ENCODE measurements around the gene CYP1A1. TPM values are rescaled to one million over a fixed set of nuclear protein-coding genes. Genes with fewer than 3 reads are reported as not detected.
"Not testable (repeated sequence)": the region's sequence is repeated elsewhere in the genome, so short reads cannot be mapped to it uniquely, and the experiment has no call there.

CYP1A1 gene
- total and polyA plus RNA-seq, 2 donors = 0.09 to 0.11 TPM

DNA sequence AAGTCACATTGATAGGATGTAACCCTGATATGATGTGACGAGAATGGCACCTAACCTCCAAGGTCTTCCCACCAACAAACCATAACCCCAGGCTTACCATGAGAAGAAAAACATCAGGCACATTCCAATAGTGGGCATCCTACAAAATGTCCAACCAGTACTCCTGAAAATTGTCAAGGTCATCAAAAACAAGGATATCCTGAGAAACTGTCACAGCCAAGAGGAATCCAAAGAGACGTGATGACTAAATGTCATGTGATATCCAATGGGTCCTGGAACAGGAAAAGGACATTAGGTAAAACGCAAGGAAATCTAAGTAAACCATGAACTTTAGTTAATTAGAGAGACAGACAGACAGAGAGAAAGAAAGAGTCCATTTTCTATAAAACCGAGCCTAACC is 21.1 kb upstream of the CYP1A1 start:
- Histone ChIP-seq H3K27ac (ENCODE audit: low read depth in 1 of 2, low read length in 1 of 2) (no peak overlapping the region), H3K36me3 (ENCODE audit: control insufficient read depth in 2 of 2, insufficient read depth in 2 of 2, low read length in 1 of 2) (no peaks in the 10 kb centered on the region), H3K4me3 (ENCODE audit: low read length in 2 of 2) (no peak overlapping the region), H3K4me1 (ENCODE audit: control insufficient read depth in 2 of 2, insufficient read depth in 2 of 2, low read length in 2 of 2) (no peaks in the 10 kb centered on the region), H3K9me3 (ENCODE audit: control insufficient read depth in 2 of 2, insufficient read depth in 1 of 2, low read length in 1 of 2) (peaks cover 2 to 7% of the 10 kb centered on the region in 2 donors), H3K27me3 (ENCODE audit: control insufficient read depth in 2 of 2, insufficient read depth in 1 of 2, low read length in 1 of 2) (no peaks in the 10 kb centered on the region)
- no peak for DNase-seq (ENCODE audit: low read depth in 6 of 9, low spot score in 9 of 9)
- WGBS = 92% methylated on average over 4 of the region's 4 CpGs

DNA sequence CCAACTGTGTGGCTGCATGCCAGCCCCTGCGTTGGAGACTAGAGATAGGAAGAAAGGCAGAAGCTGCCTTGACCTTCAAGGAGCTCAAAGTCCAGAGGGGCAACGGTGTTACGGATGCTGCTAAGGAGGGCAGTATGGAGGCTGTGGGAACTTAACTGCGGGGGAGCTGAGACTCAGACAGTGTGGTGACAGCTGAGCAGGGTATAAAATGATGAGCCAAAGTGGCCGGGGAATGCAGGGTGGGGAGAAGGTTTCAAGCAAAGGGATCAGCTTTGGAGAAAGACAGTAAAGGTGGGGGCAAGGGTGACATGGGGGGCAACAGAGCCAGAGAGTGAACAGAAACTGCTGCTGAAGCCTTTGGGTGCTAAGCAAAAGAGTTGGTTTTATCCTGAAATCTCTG is 17.1 kb upstream of the CYP1A1 start:
- H3K9me3 ChIP-seq (ENCODE audit: control insufficient read depth in 2 of 2, insufficient read depth in 1 of 2, low read length in 1 of 2) = peaks cover 2 to 7% of the 10 kb centered on the region in 2 donors
- H3K4me1 ChIP-seq (ENCODE audit: control insufficient read depth in 2 of 2, insufficient read depth in 2 of 2, low read length in 2 of 2) = no peaks in the 10 kb centered on the region
- H3K27ac ChIP-seq (ENCODE audit: low read depth in 1 of 2, low read length in 1 of 2) = no peak overlapping the region
- H3K27me3 ChIP-seq (ENCODE audit: control insufficient read depth in 2 of 2, insufficient read depth in 1 of 2, low read length in 1 of 2) = no peaks in the 10 kb centered on the region
- no peak for DNase-seq (ENCODE audit: low read depth in 6 of 9, low spot score in 9 of 9)
- WGBS = 94% methylated on average over 5 of the region's 5 CpGs
- H3K36me3 ChIP-seq (ENCODE audit: control insufficient read depth in 2 of 2, insufficient read depth in 2 of 2, low read length in 1 of 2) = no peaks in the 10 kb centered on the region
- no peak overlapping the region for H3K4me3 ChIP-seq (ENCODE audit: low read length in 2 of 2)

DNA sequence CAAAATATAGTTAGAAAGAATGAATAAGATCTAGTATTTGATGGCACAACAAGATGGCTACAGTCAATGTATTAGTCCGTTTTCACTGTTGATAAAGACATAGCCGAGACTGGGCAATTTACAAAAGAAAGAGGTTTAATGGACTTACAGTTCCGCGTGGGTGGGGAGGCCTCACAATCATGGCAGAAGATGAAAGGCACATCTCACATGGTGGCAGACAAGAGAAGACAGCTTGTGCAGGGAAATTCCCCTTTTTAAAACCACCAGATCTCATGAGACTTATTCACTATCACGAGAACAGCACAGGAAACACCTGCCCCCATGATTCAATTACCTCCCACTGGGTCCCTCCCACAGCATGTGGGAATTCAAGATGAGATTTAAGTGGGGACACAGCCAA is 12.9 kb upstream of the CYP1A1 start:
- not testable (repeated sequence) for H3K4me3 ChIP-seq (ENCODE audit: low read length in 2 of 2); H3K27me3 ChIP-seq (ENCODE audit: control insufficient read depth in 2 of 2, insufficient read depth in 1 of 2, low read length in 1 of 2); DNase-seq (ENCODE audit: low read depth in 6 of 9, low spot score in 9 of 9); H3K4me1 ChIP-seq (ENCODE audit: control insufficient read depth in 2 of 2, insufficient read depth in 2 of 2, low read length in 2 of 2); H3K36me3 ChIP-seq (ENCODE audit: control insufficient read depth in 2 of 2, insufficient read depth in 2 of 2, low read length in 1 of 2); H3K27ac ChIP-seq (ENCODE audit: low read depth in 1 of 2, low read length in 1 of 2)
- peaks cover 2 to 11% of the 10 kb centered on the region in 2 donors for H3K9me3 ChIP-seq (ENCODE audit: control insufficient read depth in 2 of 2, insufficient read depth in 1 of 2, low read length in 1 of 2)
- 74% methylated on average over 5 of the region's 5 CpGs for WGBS

DNA sequence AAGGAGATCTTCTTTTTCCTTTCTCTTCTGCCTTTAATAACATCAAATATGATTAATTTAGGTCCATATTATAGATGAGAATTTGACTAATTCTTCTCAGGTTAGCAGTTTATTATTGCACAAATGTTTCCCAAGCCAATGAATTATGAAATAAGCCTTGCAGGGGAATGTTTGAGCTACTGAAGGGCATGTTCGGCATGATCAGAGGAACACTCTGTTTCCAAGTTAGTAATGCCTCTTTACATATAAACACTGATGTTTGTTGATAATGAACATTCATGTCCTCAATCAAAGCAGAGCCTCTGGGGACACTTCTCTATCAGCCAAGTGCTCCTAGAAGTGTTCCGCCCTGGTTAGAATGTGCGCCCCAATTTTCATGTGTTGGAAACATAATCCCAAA is 10.0 kb upstream of the CYP1A1 start:
- peaks cover 0 to 15% of the 10 kb centered on the region in 2 donors for H3K27me3 ChIP-seq (ENCODE audit: control insufficient read depth in 2 of 2, insufficient read depth in 1 of 2, low read length in 1 of 2)
- DNase-seq (ENCODE audit: low read depth in 6 of 9, low spot score in 9 of 9) = no peak
- no peaks in the 10 kb centered on the region for H3K36me3 ChIP-seq (ENCODE audit: control insufficient read depth in 2 of 2, insufficient read depth in 2 of 2, low read length in 1 of 2)
- WGBS = 94% methylated on average over 3 of the region's 3 CpGs
- H3K4me1 ChIP-seq (ENCODE audit: control insufficient read depth in 2 of 2, insufficient read depth in 2 of 2, low read length in 2 of 2) = no peaks in the 10 kb centered on the region
- peaks cover 0 to 3% of the 10 kb centered on the region in 2 donors for H3K9me3 ChIP-seq (ENCODE audit: control insufficient read depth in 2 of 2, insufficient read depth in 1 of 2, low read length in 1 of 2)
- no peak overlapping the region for H3K27ac ChIP-seq (ENCODE audit: low read depth in 1 of 2, low read length in 1 of 2)
- no peak overlapping the region for H3K4me3 ChIP-seq (ENCODE audit: low read length in 2 of 2)

DNA sequence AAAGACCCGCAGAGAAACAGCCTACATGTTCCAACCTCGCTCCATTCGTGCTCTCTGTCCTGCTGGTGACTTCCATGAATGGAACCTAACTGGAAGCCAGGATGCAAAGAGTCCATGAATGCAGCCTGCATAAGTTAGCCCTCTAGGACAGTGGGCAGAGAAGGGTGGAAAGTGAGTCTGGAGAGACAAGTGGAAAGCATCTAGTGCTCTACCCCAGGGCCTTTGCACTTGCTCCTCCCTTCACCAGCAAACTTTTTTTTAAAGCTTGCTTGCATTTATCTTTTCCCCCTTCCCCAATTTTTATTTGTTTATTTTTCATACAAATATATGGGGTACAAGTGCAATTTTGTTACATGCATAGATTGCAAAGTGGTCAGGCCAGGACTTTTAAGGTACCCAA is 7.9 kb upstream of the CYP1A1 start:
- Histone ChIP-seq H3K27me3 (ENCODE audit: control insufficient read depth in 2 of 2, insufficient read depth in 1 of 2, low read length in 1 of 2) (peaks cover 0 to 16% of the 10 kb centered on the region in 2 donors), H3K36me3 (ENCODE audit: control insufficient read depth in 2 of 2, insufficient read depth in 2 of 2, low read length in 1 of 2) (no peaks in the 10 kb centered on the region), H3K9me3 (ENCODE audit: control insufficient read depth in 2 of 2, insufficient read depth in 1 of 2, low read length in 1 of 2) (peaks cover 0 to 3% of the 10 kb centered on the region in 2 donors), H3K27ac (ENCODE audit: low read depth in 1 of 2, low read length in 1 of 2) (no peak overlapping the region), H3K4me3 (ENCODE audit: low read length in 2 of 2) (no peak overlapping the region), H3K4me1 (ENCODE audit: control insufficient read depth in 2 of 2, insufficient read depth in 2 of 2, low read length in 2 of 2) (no peaks in the 10 kb centered on the region)
- no peak for DNase-seq (ENCODE audit: low read depth in 6 of 9, low spot score in 9 of 9)
- 97% methylated on average over 3 of the region's 3 CpGs for WGBS

DNA sequence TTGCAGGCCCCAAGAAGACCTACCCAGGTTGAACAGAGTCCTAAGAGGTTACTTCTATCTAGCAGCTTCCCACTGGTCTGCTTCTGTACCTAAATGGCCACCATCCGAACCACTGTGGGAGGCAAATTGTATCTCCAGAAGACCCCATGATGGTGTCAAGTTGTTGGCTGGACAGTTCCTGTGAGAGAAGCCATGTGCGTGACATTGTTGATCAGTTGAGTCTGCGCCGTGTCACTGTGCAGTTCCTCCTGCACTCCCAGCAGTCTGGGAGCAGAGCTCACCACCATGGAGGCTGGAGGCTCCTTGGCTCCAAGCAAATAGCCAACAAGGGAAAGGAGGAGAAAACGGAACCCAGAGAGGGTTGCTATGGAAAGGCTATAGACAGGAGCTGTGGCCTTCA is 7.5 kb upstream of the CYP1A1 start:
- no peaks in the 10 kb centered on the region for H3K4me1 ChIP-seq (ENCODE audit: control insufficient read depth in 2 of 2, insufficient read depth in 2 of 2, low read length in 2 of 2)
- H3K9me3 ChIP-seq (ENCODE audit: control insufficient read depth in 2 of 2, insufficient read depth in 1 of 2, low read length in 1 of 2) = peaks cover 0 to 3% of the 10 kb centered on the region in 2 donors
- H3K27me3 ChIP-seq (ENCODE audit: control insufficient read depth in 2 of 2, insufficient read depth in 1 of 2, low read length in 1 of 2) = peaks cover 0 to 20% of the 10 kb centered on the region in 2 donors
- WGBS = 96% methylated on average over 5 of the region's 5 CpGs
- H3K4me3 ChIP-seq (ENCODE audit: low read length in 2 of 2) = no peak overlapping the region
- no peak for DNase-seq (ENCODE audit: low read depth in 6 of 9, low spot score in 9 of 9)
- no peak overlapping the region for H3K27ac ChIP-seq (ENCODE audit: low read depth in 1 of 2, low read length in 1 of 2)
- no peaks in the 10 kb centered on the region for H3K36me3 ChIP-seq (ENCODE audit: control insufficient read depth in 2 of 2, insufficient read depth in 2 of 2, low read length in 1 of 2)

DNA sequence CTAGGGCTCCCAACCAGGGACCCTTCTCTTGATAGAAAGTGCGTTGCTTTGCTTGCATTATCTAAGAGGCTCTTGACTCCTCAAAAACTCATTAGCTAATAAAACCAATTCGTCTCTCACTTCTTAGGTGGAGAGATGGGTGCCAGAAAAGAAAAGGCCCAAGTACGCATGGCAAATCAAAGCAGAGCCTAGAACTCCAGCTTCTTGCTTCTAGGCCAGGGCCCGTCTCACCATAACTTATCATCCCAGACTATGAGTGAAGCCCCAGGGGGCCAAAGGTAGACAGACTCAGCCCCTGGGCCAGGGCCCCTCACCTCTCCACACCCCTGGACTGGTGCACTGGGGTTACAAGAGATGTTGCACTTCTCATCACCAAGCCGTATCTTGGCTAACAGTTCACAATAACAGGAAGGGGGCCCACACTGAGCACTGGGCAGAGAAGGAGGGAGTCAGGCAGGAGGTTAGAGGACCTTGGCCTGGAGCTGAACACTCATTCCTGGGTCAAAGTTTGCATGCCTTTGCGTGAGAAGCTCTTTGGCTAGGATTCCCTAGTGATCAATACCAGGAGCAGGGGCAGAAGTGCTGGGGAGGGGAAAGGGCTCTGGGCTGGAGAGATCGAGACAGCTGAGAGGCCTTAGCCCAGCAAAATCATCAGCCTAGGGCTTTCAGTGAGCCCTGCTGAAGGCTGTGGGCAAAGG is 5.4 kb upstream of the CYP1A1 start:
- 88% methylated on average over 7 of the region's 7 CpGs for whole genome bisulfite sequencing
- DNase-seq (ENCODE audit: low read depth in 6 of 9, low spot score in 9 of 9) = no peak
- H3K27ac ChIP-seq (ENCODE audit: low read depth in 1 of 2, low read length in 1 of 2) = no peak overlapping the region
- H3K27me3 ChIP-seq (ENCODE audit: control insufficient read depth in 2 of 2, insufficient read depth in 1 of 2, low read length in 1 of 2) = peaks cover 19 to 41% of the 10 kb centered on the region in 2 donors
- H3K4me1 ChIP-seq (ENCODE audit: control insufficient read depth in 2 of 2, insufficient read depth in 2 of 2, low read length in 2 of 2) = peaks cover 2 to 8% of the 10 kb centered on the region in 2 donors
- H3K9me3 ChIP-seq (ENCODE audit: control insufficient read depth in 2 of 2, insufficient read depth in 1 of 2, low read length in 1 of 2) = peaks cover 0 to 7% of the 10 kb centered on the region in 2 donors
- H3K4me3 ChIP-seq (ENCODE audit: low read length in 2 of 2) = no peak overlapping the region
- no peaks in the 10 kb centered on the region for H3K36me3 ChIP-seq (ENCODE audit: control insufficient read depth in 2 of 2, insufficient read depth in 2 of 2, low read length in 1 of 2)

DNA sequence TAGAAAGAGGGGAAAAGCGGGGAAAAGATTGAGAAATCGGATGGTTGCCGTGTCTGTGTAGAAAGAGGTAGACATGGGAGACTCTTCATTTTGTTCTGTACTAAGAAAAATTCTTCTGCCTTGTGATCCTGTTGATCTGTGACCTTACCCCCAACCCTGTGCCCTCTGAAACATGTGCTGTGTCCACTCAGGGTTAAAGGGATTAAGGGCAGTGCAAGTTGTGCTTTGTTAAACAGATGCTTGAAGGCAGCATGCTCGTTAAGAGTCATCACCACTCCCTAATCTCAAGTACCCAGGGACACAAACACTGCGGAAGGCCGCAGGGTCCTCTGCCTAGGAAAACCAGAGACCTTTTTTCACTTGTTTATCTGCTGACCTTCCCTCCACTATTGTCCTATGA is 4.0 kb upstream of the CYP1A1 start:
- H3K9me3 ChIP-seq (ENCODE audit: control insufficient read depth in 2 of 2, insufficient read depth in 1 of 2, low read length in 1 of 2); H3K27ac ChIP-seq (ENCODE audit: low read depth in 1 of 2, low read length in 1 of 2); H3K4me1 ChIP-seq (ENCODE audit: control insufficient read depth in 2 of 2, insufficient read depth in 2 of 2, low read length in 2 of 2); H3K36me3 ChIP-seq (ENCODE audit: control insufficient read depth in 2 of 2, insufficient read depth in 2 of 2, low read length in 1 of 2); H3K4me3 ChIP-seq (ENCODE audit: low read length in 2 of 2); DNase-seq (ENCODE audit: low read depth in 6 of 9, low spot score in 9 of 9): not testable (repeated sequence)
- H3K27me3 ChIP-seq (ENCODE audit: control insufficient read depth in 2 of 2, insufficient read depth in 1 of 2, low read length in 1 of 2) = peaks cover 28 to 50% of the 10 kb centered on the region in 2 donors
- WGBS = 93% methylated on average over 6 of the region's 6 CpGs

DNA sequence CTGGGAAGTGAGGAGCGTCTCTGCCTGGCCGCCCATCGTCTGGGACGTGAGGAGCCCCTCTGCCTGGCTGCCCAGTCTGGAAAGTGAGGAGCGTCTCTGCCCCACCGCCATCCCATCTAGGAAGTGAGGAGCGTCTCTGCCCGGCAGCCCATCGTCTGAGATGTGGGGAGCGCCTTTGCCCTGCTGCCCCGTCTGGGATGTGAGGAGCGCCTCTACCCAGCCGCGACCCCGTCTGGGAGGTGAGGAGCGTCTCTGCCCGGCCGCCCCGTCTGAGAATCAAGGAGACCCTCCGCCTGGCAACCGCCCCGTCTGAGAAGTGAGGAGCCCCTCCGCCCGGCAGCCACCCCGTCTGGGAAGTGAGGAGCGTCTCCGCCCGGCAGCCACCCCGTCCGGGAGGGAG is 3.4 kb upstream of the CYP1A1 start:
- DNase-seq (ENCODE audit: low read depth in 6 of 9, low spot score in 9 of 9); H3K36me3 ChIP-seq (ENCODE audit: control insufficient read depth in 2 of 2, insufficient read depth in 2 of 2, low read length in 1 of 2); H3K27ac ChIP-seq (ENCODE audit: low read depth in 1 of 2, low read length in 1 of 2); H3K9me3 ChIP-seq (ENCODE audit: control insufficient read depth in 2 of 2, insufficient read depth in 1 of 2, low read length in 1 of 2); H3K4me3 ChIP-seq (ENCODE audit: low read length in 2 of 2); H3K4me1 ChIP-seq (ENCODE audit: control insufficient read depth in 2 of 2, insufficient read depth in 2 of 2, low read length in 2 of 2): not testable (repeated sequence)
- peaks cover 35 to 54% of the 10 kb centered on the region in 2 donors for H3K27me3 ChIP-seq (ENCODE audit: control insufficient read depth in 2 of 2, insufficient read depth in 1 of 2, low read length in 1 of 2)
- 91% methylated on average over 21 of the region's 30 CpGs for WGBS

Data from thymus (tissue), 11 donors.